GM21423 (cell line): Measurements from ENCODE around the gene LEAP2.

ENCODE experiments used
- ATAC-seq: cut with Tn5 transposase; IDR thresholded peaks from one replicate; pipeline ENCODE4 v1.9.1; 2021; ENCODE audit warnings: mild to moderate bottlenecking, moderate library complexity; ENCODE audit not compliant: unreplicated experiment

The LEAP2 gene, protein sequence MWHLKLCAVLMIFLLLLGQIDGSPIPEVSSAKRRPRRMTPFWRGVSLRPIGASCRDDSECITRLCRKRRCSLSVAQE

DNA sequence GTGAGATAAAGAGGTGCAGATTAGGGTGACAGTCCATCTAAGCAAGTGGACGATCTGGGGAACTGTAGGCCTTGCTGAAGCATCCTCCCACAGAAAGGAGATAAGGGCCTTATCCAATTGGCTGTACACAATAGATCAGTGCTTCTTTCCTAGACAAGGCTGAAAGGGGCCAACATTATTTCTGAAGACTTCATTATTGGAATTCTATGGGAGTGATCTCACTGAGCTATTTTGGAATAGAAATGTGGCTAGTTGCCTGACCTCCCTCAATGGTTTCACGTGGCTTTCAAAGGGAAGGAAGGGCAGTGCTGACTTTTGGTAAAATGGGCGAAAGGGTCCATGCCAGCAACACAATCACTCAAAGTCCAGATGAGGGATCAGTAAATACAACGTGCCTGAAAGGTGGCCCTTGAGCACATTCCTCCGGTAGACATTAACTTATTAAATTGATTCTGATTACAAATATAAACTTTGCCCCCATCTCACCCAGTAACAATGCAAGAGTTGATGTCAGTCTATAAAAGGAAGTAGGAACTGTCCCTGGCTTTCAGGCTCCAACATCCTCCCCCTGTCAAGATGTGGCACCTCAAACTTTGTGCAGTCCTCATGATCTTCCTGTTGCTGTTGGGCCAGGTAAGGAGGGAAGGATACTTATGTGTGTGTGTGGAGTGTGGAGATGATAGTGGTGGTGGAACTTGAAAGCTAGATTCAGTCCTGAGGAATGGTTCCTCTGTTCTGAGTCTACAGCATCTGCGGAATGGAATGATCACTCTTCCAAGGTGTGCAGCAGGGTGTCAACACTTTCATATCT lies at the start of gene LEAP2:
Gene LEAP2 (plus strand): TSS at position 550 of the 811 bp plus-strand sequence. CDS start 27 bp downstream, at position 577.
- ATAC-seq: no peak

DNA sequence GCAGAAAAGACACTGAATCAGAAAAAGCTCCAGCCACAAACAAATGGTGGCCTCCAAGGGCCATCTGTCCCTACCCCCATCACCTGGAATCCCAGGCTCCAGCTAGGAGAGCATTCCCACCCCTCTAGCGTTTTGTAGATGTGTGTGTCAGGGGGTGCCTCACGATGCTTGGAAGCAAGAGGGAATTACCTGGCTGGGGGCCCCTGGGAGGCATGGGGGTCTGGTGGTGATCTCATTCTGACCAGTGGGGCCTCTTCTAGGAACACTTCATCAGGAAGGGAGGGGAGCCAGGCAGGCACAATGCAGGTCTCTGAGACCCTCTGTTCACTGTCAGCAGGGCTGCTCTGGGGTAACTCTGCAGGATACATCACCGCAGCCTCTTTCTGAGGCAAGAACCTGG lies 49.0 kb upstream of the LEAP2 start:
- no peak for ATAC-seq

DNA sequence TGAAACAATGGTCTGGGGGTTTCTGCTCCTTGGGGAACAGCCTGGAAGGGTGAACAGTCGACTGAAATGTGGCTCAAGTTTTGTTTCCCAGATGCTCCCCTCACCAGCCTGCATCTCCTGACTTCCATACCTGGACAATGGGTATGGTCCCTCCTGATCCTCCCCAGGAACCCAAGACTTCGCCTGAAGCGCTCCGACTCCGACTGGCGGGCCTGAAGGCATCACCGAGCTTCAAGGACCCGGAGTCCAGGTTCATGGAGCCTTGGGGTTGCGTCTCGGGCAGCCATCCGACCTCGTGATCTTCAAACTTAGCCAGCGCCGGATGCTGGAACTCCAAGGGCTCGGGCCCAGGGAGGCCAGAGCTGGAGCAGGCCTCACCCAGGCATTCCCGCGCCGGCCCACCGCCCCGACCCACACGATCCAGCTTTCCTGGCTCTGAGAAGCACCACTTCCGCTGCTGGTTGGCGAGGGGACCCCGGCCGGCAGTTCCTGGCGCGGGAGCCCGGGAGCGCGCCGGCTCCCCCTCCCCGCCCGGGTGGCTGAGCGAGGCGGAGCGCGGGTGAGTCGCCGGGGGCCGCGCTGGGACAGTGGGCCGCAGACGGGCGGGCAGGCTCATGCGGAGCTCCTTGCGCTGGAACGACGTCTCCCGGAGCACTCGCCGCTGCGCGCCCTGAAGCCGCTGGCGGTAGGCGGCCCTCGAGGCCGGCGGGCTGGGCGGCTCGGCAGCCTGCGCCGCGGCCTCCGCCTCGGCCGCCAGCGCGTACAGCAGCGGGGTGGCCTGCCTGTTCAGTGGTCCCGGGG lies 48.2 kb upstream of the LEAP2 start:
- no peak for ATAC-seq

GRCh38 chr5:132825834-132826391 lies 47.6 kb upstream of the LEAP2 start:
- no peak for ATAC-seq

DNA sequence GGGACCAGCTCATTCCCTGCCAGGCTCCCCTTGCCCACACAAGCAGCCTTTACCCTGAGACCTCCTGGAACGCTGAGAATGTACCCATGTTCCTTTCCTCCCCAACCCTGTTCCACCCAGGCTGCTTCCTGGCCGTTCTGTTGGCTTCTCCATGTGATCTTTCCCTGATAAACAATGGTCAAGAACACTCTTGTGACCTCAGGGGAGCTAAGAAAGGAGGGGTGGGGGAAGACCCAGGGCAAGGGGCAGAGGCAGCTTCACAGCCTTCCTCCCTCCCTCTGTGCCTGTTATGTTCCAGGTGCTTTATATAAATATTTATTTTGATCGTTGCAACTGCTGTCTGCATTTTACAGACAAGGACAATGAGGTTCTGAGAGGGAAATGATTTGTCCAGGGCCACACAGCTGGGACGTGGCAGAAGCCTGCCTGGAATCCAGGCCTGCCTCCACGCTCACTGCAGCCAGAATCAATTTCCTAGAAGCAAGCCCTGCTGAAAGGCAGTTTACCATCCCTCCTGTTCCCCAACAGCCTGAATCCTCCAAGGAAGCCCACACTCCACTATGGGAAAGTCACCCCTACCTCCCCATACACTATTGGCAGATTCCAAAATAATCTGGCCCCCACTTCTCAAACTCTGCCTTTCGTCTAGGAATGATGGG lies 46.9 kb upstream of the LEAP2 start:
- ATAC-seq: no peak

DNA sequence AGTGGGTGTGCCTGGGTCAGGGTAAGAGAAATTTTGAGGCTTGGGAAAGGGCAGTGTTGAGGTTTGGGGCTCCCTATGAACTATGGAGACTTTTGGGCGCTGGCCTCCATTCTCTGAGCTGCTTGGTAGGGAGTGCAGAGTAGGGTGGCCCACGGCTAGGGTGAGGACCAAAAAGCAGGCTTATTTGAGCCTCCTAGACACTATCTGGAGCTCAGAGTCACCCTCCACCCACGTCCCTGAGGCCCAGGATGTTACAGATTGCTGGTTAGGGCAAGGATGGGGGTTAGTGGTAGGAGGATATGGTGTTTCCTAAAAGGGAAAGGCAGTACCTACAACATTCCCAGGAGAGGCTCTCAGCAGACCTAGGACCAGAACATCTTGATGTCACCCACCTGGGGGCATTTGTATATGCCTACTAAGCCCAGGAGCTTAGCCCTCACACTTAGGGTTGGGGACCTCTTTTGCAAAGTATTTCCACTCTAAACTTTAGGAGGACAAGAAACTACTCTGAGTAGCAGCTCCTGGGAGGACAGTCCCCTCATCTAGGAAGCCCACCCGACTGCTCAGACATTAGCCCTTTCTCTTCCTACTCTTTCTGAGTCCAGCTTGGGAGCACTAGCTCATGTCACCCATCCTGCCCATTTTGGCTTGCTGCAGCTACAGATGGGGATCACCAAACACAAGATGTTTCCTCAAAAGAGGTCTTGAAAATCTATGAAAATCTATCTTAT lies 45.4 kb upstream of the LEAP2 start:
- no peak for ATAC-seq

DNA sequence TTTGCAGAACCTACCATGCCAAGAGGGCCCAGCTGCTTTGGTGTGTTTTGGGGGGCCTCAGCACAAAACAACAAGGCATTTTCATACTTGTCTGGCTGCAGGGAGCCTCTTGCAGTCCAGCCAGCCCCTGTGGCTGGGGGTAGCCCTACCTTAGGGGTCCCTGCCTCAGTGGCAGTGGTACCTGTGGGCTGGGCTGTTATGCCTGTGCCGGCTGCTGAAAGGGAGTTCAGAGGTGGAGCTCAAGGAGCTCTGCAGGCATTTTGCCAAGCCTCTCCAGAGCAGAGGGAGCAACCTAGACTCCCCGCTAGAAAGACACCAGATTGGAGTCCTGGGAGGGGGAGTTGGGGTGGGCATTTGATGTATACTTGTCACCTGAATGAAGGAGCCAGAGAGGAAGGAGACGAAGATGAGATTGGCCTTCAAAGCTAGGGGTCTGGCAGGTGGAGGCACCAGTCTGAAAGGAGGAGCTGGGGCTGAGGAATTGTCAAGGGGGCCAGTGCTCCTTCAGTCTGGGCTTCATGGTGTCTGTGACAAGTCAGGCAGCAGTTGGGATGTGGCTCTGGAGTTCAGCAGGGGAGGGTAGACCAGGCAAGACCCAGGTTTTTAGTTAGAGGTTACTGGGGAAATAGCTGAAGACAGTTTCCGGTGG lies 44.5 kb upstream of the LEAP2 start:
- ATAC-seq: no peak

DNA sequence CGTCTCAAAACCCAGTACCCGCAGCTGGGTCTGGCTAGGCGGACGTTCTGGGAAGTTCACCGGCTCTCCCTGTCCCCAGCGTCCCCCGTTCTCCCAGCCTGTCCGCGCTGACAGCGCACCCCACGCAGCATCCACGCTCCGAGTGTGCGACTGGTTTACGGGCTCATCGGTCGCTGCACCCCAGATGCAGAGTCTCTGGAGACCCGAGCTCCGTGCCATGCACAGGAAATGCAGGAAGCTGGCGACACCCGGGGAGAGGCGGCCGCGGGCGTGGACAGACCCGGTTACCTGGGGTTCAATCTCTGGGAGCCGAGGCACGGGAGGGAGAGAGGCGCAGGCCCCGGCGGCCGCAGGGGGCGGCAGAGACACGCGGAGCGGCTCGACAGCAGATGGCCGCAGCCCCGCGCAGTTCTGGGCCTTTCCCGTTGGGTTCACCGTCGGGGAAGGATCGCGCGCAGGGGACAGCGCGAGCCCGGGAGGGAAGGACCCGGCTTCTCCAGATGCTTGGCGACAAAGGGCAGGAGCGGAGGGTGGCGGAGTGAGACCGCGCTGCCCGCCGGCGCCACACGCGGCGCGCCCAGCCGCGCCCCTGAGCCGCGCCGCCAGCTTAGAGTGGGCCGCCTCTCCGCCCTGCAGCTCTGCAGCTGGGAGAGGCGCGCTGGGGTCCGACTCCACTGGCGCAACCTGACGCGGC lies 43.6 kb upstream of the LEAP2 start:
- peak; percentile 74 for ATAC-seq

- peak; percentile 70 for ATAC-seq
These were observed 42.9 kb upstream of the LEAP2 start, which contains the start of gene SHROOM1 for GRCh38 chr5:132830436-132831094. TSS of gene SHROOM1 (minus strand) at chr5:132830647. CDS start at chr5:132826140, 4,507 bp downstream.

DNA sequence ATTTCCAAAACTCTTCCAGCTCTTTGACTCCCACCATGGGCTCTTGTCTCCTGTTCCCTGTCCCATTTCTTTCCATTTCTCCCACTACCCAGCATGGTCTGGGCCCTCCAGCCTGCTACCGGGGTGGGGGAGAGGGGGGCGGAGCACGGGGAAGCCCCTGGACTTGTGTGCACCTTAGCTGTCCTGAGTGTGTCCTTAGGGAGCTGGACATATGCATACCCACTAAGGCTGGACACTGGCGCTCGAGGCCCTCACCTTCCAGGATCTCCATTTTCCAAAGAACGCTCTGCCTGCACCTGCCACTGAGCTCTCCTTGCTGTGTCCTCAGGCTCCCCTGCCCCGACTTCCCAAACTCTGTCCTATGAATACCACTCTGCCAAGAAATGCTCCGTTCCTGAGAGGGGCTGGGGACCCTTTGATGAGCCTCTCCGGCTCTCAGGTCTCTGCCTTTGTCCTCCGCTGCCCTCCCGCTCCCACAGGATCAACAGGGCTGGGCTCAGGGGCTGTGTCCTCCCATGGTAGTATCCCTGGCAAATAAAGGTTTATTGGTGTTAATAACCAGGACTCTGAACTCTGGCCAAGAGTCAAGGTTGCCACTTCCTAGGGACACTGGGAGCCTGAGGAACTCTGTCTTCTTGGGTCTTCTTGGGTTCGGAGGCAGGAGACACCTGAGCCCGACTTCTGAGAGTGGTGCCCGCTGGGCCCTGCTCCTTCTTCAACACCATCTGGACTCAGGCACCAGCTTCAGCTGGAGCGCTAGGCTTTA lies 42.2 kb upstream of the LEAP2 start:
- no peak for ATAC-seq

DNA sequence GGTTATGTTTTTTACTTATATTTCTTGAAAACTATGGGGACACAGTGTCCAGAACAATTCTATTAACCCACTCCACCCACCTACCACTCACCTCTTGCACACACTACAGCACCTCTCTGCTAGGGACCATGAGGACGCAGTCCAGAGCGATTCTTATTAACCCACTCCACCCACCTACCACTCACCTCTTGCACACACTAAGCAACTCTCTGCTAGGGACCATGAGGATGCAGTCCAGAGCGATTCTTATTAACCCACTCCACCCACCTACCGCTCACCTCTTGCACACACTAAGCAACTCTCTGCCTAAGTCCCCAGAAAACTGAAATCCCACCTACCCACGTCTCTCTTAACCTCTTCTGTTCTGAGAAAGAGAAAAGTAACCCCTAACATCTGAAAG lies 40.9 kb upstream of the LEAP2 start:
- no peak for ATAC-seq

- ATAC-seq: no peak
These were observed 39.4 kb upstream of the LEAP2 start for GRCh38 chr5:132834057-132834456.

GRCh38 chr5:132836852-132837251 lies 36.6 kb upstream of the LEAP2 start:
- ATAC-seq: no peak

DNA sequence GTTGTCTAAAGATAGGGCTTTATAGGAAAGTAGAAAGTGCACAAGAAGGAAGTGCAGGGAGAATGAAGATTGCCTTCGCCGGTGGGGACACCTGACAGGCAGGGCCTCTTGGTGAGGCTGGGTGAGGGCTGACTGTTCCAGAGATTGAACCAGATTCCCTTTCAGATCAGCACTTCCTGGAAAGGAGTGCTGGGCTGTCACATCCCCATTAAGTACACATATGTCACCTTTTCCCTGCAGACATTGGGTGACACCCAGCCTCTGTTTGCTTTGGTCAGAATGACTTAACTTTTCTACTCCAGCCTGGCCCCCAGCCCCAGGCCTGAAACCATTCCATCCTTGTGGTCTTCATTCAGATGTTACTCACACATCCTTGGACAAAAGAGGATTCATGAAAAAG lies 35.6 kb upstream of the LEAP2 start:
- ATAC-seq: no peak

- no peak for ATAC-seq
These were observed 34.8 kb upstream of the LEAP2 start for GRCh38 chr5:132838516-132839282.

- ATAC-seq: no peak
These were observed 33.8 kb upstream of the LEAP2 start for GRCh38 chr5:132839426-132840301.
